Measurements from ENCODE around the gene VPS13A.

DNA sequence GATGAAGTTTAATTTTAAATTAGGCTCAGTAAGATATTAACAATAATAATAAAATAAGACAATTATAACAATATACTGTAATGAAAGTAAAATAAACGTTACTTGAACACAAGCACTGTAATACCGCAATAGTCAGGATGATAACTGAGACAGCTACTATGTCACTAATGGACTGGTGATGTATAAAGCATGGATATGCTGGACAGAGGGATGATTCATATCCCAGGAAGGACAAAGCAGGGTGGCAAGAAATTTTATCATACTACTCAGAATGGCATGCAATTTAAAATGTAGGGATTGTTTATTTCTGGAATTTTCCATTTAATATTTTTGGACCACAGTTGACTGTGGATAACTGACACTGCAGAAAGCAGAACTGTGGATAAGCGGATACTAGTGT is 196.9 kb downstream of the VPS13A start:
- TF ChIP-seq, protein P1, sequence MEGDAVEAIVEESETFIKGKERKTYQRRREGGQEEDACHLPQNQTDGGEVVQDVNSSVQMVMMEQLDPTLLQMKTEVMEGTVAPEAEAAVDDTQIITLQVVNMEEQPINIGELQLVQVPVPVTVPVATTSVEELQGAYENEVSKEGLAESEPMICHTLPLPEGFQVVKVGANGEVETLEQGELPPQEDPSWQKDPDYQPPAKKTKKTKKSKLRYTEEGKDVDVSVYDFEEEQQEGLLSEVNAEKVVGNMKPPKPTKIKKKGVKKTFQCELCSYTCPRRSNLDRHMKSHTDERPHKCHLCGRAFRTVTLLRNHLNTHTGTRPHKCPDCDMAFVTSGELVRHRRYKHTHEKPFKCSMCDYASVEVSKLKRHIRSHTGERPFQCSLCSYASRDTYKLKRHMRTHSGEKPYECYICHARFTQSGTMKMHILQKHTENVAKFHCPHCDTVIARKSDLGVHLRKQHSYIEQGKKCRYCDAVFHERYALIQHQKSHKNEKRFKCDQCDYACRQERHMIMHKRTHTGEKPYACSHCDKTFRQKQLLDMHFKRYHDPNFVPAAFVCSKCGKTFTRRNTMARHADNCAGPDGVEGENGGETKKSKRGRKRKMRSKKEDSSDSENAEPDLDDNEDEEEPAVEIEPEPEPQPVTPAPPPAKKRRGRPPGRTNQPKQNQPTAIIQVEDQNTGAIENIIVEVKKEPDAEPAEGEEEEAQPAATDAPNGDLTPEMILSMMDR (IDR thresholded peaks at IDR 0.05; ENCODE audit: low read length) = no peak
- no peak for TF ChIP-seq EZH2 (IDR thresholded peaks at IDR 0.05; ENCODE audit: borderline replicate concordance, low read length)

All from OCI-LY1 (cell line).